MM.1S (cell line): ENCODE data around the gene TMEM40.
"Not testable (repeated sequence)": the region's sequence is repeated elsewhere in the genome, so short reads cannot be mapped to it uniquely, and the experiment has no call there.

Experiments used
- DNase-seq: peaks from one replicate; pipeline ENCODE4 v3.0.0-alpha.2; 2015
- H2AFZ ChIP-seq: fragments of 300-600 bp; sonication (generic); 2 replicates; pipeline ENCODE4 v1.6.0; 2016; ENCODE audit warnings: antibody characterized with exemption, low read length
- H3F3A ChIP-seq: fragments of 300-600 bp; sonication (generic); 2 replicates; pipeline ENCODE4 v1.6.1; 2016; ENCODE audit warnings: mild to moderate bottlenecking, antibody characterized with exemption, low read length, moderate library complexity, mixed read lengths; ENCODE audit not compliant: insufficient read depth
- H3K27ac ChIP-seq: fragments of 300-600 bp; sonication (generic); 2 replicates; pipeline ENCODE4 v1.5.1; 2016; ENCODE audit warnings: mild to moderate bottlenecking, low read length
- H3K27me3 ChIP-seq: fragments of 300-600 bp; sonication (generic); replicated peaks from 2 replicates; pipeline ENCODE4 v1.6.0; 2016; ENCODE audit warnings: low read length; ENCODE audit not compliant: insufficient read depth
- H3K36me3 ChIP-seq: fragments of 300-600 bp; sonication (generic); replicated peaks from 2 replicates; pipeline ENCODE4 v1.6.1; 2016; ENCODE audit warnings: mild to moderate bottlenecking, low read length, mixed read lengths; ENCODE audit not compliant: insufficient read depth
- H3K4me1 ChIP-seq: fragments of 300-600 bp; sonication (generic); 2 replicates; pipeline ENCODE4 v1.6.1; 2016; ENCODE audit warnings: low read length, mixed read lengths
- H3K4me2 ChIP-seq: fragments of 300-600 bp; sonication (generic); 2 replicates; pipeline ENCODE4 v1.6.0; 2016; ENCODE audit warnings: low read depth, low read length
- H3K4me3 ChIP-seq: fragments of 300-600 bp; sonication (generic); 2 replicates; pipeline ENCODE4 v1.5.1; 2016; ENCODE audit warnings: low read length, mixed read lengths
- H3K79me2 ChIP-seq: fragments of 300-600 bp; sonication (generic); 2 replicates; pipeline ENCODE4 v1.6.1; 2016; ENCODE audit warnings: mixed run types, low read length, mixed read lengths
- H3K9ac ChIP-seq: fragments of 300-600 bp; sonication (generic); 2 replicates; pipeline ENCODE4 v1.6.1; 2016; ENCODE audit warnings: low read length, mixed read lengths
- H3K9me2 ChIP-seq: fragments of 300-600 bp; sonication (generic); replicated peaks from 2 replicates; pipeline ENCODE4 v1.6.1; 2016; ENCODE audit warnings: mild to moderate bottlenecking, low read length, mixed read lengths; ENCODE audit not compliant: insufficient read depth
- H3K9me3 ChIP-seq: fragments of 300-600 bp; sonication (generic); replicated peaks from 2 replicates; pipeline ENCODE4 v1.6.1; 2016; ENCODE audit warnings: mild to moderate bottlenecking, low read length, mixed read lengths; ENCODE audit not compliant: insufficient read depth
- H4K20me1 ChIP-seq: fragments of 300-600 bp; sonication (generic); 2 replicates; pipeline ENCODE4 v1.6.1; 2016; ENCODE audit warnings: mild to moderate bottlenecking, low read length, moderate library complexity, mixed read lengths; ENCODE audit not compliant: insufficient read depth
- EZH2 ChIP-seq: fragments of 300-600 bp; sonication (generic); optimal IDR thresholded peaks from 2 replicates; pipeline ENCODE3; 2017; ENCODE audit warnings: low read depth, mild to moderate bottlenecking, antibody characterized with exemption, low read length, mixed read lengths
- EZH2phosphoT487 ChIP-seq: fragments of 300-600 bp; sonication (generic); IDR thresholded peaks from 2 replicates; pipeline ENCODE4 v1.6.1; 2018; ENCODE audit warnings: antibody characterized with exemption, low read length
- TF ChIP-seq, protein P1 (sequence below): fragments of 300-600 bp; sonication (generic); IDR thresholded peaks from 2 replicates; pipeline ENCODE4 v1.5.1; 2016; ENCODE audit warnings: antibody characterized with exemption, low read length, mixed read lengths

TMEM40 gene

DNA sequence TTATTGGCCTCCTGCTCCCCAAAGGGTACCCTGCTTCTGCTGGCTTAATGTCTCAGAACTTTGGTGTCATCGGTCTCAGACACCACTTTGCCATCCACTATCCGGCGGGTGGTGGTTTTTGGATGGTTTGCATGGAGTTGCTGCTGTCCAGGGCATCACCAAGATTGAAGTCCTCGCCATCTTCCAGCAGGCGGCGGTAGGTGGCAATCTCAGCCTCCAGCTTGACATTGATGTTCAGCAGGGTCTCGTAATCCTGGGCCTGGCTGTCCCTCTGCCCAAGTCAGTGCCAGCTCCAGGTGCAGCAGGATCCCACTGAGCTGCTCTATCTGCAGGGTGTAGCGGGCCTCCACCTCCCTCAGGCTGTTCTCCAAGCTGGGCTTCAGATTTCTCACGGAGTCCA lies 28.3 kb upstream of the TMEM40 start:
- not testable (repeated sequence) for H3K4me2 ChIP-seq, H3F3A ChIP-seq, H3K79me2 ChIP-seq, DNase-seq, H3K4me3 ChIP-seq, H3K9me2 ChIP-seq, H3K9ac ChIP-seq, H4K20me1 ChIP-seq, H3K27me3 ChIP-seq, H3K4me1 ChIP-seq, H3K36me3 ChIP-seq, H2AFZ ChIP-seq, H3K9me3 ChIP-seq, H3K27ac ChIP-seq
- TF ChIP-seq, protein P1, sequence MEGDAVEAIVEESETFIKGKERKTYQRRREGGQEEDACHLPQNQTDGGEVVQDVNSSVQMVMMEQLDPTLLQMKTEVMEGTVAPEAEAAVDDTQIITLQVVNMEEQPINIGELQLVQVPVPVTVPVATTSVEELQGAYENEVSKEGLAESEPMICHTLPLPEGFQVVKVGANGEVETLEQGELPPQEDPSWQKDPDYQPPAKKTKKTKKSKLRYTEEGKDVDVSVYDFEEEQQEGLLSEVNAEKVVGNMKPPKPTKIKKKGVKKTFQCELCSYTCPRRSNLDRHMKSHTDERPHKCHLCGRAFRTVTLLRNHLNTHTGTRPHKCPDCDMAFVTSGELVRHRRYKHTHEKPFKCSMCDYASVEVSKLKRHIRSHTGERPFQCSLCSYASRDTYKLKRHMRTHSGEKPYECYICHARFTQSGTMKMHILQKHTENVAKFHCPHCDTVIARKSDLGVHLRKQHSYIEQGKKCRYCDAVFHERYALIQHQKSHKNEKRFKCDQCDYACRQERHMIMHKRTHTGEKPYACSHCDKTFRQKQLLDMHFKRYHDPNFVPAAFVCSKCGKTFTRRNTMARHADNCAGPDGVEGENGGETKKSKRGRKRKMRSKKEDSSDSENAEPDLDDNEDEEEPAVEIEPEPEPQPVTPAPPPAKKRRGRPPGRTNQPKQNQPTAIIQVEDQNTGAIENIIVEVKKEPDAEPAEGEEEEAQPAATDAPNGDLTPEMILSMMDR = peak; percentile 30

DNA sequence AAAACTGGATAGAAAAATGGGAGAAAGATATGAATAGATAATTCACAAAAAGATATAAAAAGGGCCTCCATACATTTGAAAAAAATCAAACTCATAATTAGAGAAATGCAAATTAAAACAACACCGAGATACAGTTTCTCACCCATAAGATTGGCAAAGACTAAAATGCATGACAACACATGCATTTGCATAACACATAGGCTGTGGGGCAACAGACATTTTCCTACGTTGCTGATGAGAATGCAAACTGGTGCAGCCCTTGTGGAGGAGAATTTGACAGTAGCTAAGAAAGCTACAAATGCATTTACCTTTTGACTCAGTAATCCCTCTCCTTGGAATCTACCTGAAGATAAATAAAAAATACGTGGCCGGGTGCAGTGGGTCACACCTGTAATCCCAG lies 26.0 kb upstream of the TMEM40 start:
- H3K79me2 ChIP-seq = no peaks in the 10 kb centered on the region
- no peak overlapping the region for H3K27ac ChIP-seq
- no peak overlapping the region for H2AFZ ChIP-seq
- H3K4me3 ChIP-seq = no peak overlapping the region
- H4K20me1 ChIP-seq = no peaks in the 10 kb centered on the region
- H3F3A ChIP-seq = no peaks in the 10 kb centered on the region
- no peaks in the 10 kb centered on the region for H3K9me3 ChIP-seq
- no peaks in the 10 kb centered on the region for H3K4me1 ChIP-seq
- no peak overlapping the region for H3K4me2 ChIP-seq
- H3K9ac ChIP-seq = no peak overlapping the region
- no peaks in the 10 kb centered on the region for H3K36me3 ChIP-seq
- DNase-seq = no peak
- no peaks in the 10 kb centered on the region; the same call in 1 of the 2 replicates for H3K27me3 ChIP-seq
- no peaks in the 10 kb centered on the region for H3K9me2 ChIP-seq
- TF ChIP-seq, protein P1 = no peak
- TF ChIP-seq EZH2 (no peak), EZH2phosphoT487 (no peak)

DNA sequence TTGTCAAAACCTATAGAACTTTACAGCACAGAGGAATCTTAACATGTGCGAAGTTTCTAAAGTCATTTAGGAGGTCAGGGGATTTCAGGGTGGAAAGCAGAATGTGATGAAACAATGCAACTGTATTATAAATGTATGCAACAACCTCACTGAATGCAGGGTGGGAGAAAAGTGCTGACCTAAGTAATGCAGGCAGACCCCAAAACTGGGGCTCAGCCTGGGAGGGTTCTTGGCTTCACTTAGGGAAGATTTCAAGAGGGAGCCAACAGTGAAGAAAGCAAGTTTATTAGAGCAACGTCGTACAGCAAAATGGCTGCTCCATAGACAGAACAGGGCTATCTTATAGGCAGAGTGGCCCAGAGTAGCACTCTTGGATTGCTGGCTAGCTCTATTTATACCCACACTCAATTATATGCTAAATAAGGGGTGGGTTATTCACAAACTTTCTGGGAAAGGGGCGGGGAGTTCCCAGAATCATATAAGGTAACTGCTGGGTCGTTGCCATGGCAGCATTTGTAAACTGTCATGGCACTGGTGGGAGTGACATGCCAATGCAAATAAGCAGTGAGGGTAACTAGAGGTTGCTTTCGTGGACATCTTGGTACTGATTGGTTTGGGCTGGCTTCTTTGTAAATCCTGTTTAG lies 23.2 kb upstream of the TMEM40 start:
- Histone ChIP-seq H3K79me2 (no peaks in the 10 kb centered on the region), H3K36me3 (no peaks in the 10 kb centered on the region)
- no peak for DNase-seq

More for the DNA sequence above, 23.2 kb upstream of the TMEM40 start:
- Histone ChIP-seq H3K4me2 (no peak overlapping the region), H4K20me1 (no peaks in the 10 kb centered on the region), H3K4me1 (no peaks in the 10 kb centered on the region), H3K9me3 (no peaks in the 10 kb centered on the region), H3K27me3 (no peaks in the 10 kb centered on the region; the same call in 1 of the 2 replicates), H2AFZ (no peak overlapping the region), H3K9me2 (no peaks in the 10 kb centered on the region), H3K27ac (no peak overlapping the region), H3F3A (no peaks in the 10 kb centered on the region), H3K9ac (no peak overlapping the region), H3K4me3 (no peak overlapping the region)
- TF ChIP-seq, protein P1 = no peak
- TF ChIP-seq EZH2phosphoT487 (no peak), EZH2 (no peak)
